OCI-LY7 (cell line): ENCODE measurements around the gene TMPRSS6. TPM values are rescaled to one million over a fixed set of nuclear protein-coding genes. Genes with fewer than 3 reads are reported as not detected.

ENCODE experiments used
- BruUV-seq: library from RNA; stranded (reverse); fragments of 400-500 nt; replicated peaks from 2 replicates; lab custom pipeline; 2021; lab: Mats Ljungman, UMichigan
- CTCF ChIA-PET: fragments of 300-600 bp; sonication (Branson Sonifier 250); formaldehyde crosslinking; loops from one replicate; lab custom pipeline; 2022; ENCODE audit warnings: antibody characterized with exemption; ENCODE audit not compliant: unreplicated experiment; lab: Charles Lee
- POLR2A ChIA-PET: fragments of 300-600 bp; sonication (Branson Sonifier 250); formaldehyde crosslinking; loops from one replicate; lab custom pipeline; 2022; ENCODE audit warnings: antibody characterized with exemption; lab: Charles Lee
- DNase-seq: peaks from one replicate; pipeline ENCODE4 v3.0.0-alpha.2; 2015; ENCODE audit warnings: low spot score
- H2AFZ ChIP-seq: fragments of 200-600 bp; sonication (generic), shearing (Covaris generic); 2 replicates; pipeline ENCODE4 v1.6.1; 2014; ENCODE audit warnings: mild to moderate bottlenecking, antibody characterized with exemption, low read length, moderate library complexity
- H3K27ac ChIP-seq: fragments of 200-600 bp; sonication (generic); 2 replicates; pipeline ENCODE4 v1.5.1; 2014; ENCODE audit warnings: mixed run types, low read depth, mild to moderate bottlenecking, moderate library complexity, low read length, inconsistent platforms; ENCODE audit not compliant: poor library complexity, severe bottlenecking
- H3K36me3 ChIP-seq: fragments of 200-600 bp; sonication (generic); 2 replicates; pipeline ENCODE4 v1.6.1; 2014; ENCODE audit warnings: mild to moderate bottlenecking, antibody characterized with exemption, low read length, moderate library complexity, mixed read lengths; ENCODE audit not compliant: insufficient read depth
- H3K4me1 ChIP-seq: fragments of 200-600 bp; sonication (generic); 2 replicates; pipeline ENCODE4 v1.5.1; 2014; ENCODE audit warnings: mild to moderate bottlenecking, low read length; ENCODE audit not compliant: insufficient read depth, poor library complexity, severe bottlenecking
- H3K4me2 ChIP-seq: fragments of 200-600 bp; sonication (generic); 2 replicates; pipeline ENCODE4 v1.6.1; 2014; ENCODE audit warnings: mild to moderate bottlenecking, low read length
- H3K4me3 ChIP-seq: fragments of 200-600 bp; sonication (generic); 2 replicates; pipeline ENCODE4 v1.5.1; 2014; ENCODE audit warnings: mild to moderate bottlenecking, low read depth, low read length; ENCODE audit not compliant: poor library complexity, severe bottlenecking
- H3K79me2 ChIP-seq: fragments of 200-600 bp; sonication (generic); 2 replicates; pipeline ENCODE4 v1.6.1; 2016; ENCODE audit warnings: low read depth, mild to moderate bottlenecking, low read length, moderate library complexity, mixed read lengths; ENCODE audit not compliant: insufficient read depth
- H3K9me2 ChIP-seq: fragments of 200-600 bp; sonication (generic); 2 replicates; pipeline ENCODE4 v1.6.1; 2016; ENCODE audit warnings: mild to moderate bottlenecking, low read length, mixed read lengths; ENCODE audit not compliant: insufficient read depth
- H3K9me3 ChIP-seq: fragments of 200-600 bp; sonication (generic); 2 replicates; pipeline ENCODE4 v1.6.1; 2014; ENCODE audit warnings: mild to moderate bottlenecking, mixed run types, low read length, mixed read lengths
- H4K20me1 ChIP-seq: fragments of 200-600 bp; sonication (generic); 2 replicates; pipeline ENCODE4 v1.6.1; 2014; ENCODE audit warnings: mild to moderate bottlenecking, antibody characterized with exemption, low read length, moderate library complexity, mixed read lengths; ENCODE audit not compliant: insufficient read depth
- EZH2phosphoT487 ChIP-seq: fragments of 200-600 bp; sonication (generic); IDR thresholded peaks from 2 replicates; pipeline ENCODE4 v1.6.1; 2018; ENCODE audit warnings: low read depth, borderline replicate concordance, mild to moderate bottlenecking, mixed run types, antibody characterized with exemption, low read length, moderate library complexity, mixed read lengths
- intact Hi-C: fragments of 100-400 bp; cut with micrococcal nuclease; formaldehyde crosslinking; loops from one replicate; pipeline ENCODE4 v1.10.0; 2022; ENCODE audit not compliant: unreplicated experiment
- total RNA-seq, 2 experiments: library from RNA; depleted of rRNA in 1 of 2; stranded (reverse); fragments of >200 nt in 1 of 2; shearing (Covaris generic) in 1 of 2; gene quantifications; 2 replicates each; pipeline ENCODE4 v1.2.3, GENCODE V29; 2014 to 2022
- TF ChIP-seq, protein P1 (sequence below): fragments of 200-600 bp; sonication (generic); conservative IDR thresholded peaks from 2 replicates; pipeline ENCODE4 v1.5.1; 2014; ENCODE audit warnings: mild to moderate bottlenecking, antibody characterized with exemption, low read length, moderate library complexity, mixed read lengths

TMPRSS6 gene
- total RNA-seq, 2 experiments from 2014 or later: not detected

GRCh38 chr22:37021710-37022482 is 87.6 kb downstream of the TMPRSS6 start:
- Histone ChIP-seq H3K9me2 (no peaks in the 10 kb centered on the region), H3K36me3 (no peaks in the 10 kb centered on the region), H3K9me3 (no peaks in the 10 kb centered on the region), H2AFZ (no peak overlapping the region), H3K4me3 (no peak overlapping the region), H3K4me1 (peaks cover 13% of the 10 kb centered on the region), H3K4me2 (0 out of 2 replicates have a peak overlapping the region, but pooled peaks have one; percentile 7), H3K27ac (no peak overlapping the region), H3K79me2 (peaks cover 6% of the 10 kb centered on the region; the same call in 1 of the 2 replicates), H4K20me1 (no peaks in the 10 kb centered on the region)
- CTCF ChIA-PET: interaction anchor here (0.6 kb wide), 2 partner anchors 177 to 246 kb away, joined by 3 read pairs; partner anchors contain the start of gene IFT27
- intact Hi-C loops: no loop called here
- DNase-seq: peak; percentile 80
- TF ChIP-seq, protein P1, sequence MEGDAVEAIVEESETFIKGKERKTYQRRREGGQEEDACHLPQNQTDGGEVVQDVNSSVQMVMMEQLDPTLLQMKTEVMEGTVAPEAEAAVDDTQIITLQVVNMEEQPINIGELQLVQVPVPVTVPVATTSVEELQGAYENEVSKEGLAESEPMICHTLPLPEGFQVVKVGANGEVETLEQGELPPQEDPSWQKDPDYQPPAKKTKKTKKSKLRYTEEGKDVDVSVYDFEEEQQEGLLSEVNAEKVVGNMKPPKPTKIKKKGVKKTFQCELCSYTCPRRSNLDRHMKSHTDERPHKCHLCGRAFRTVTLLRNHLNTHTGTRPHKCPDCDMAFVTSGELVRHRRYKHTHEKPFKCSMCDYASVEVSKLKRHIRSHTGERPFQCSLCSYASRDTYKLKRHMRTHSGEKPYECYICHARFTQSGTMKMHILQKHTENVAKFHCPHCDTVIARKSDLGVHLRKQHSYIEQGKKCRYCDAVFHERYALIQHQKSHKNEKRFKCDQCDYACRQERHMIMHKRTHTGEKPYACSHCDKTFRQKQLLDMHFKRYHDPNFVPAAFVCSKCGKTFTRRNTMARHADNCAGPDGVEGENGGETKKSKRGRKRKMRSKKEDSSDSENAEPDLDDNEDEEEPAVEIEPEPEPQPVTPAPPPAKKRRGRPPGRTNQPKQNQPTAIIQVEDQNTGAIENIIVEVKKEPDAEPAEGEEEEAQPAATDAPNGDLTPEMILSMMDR: peak; percentile 94
- no peak for TF ChIP-seq EZH2phosphoT487
- no TSS peak for BruUV-seq
- POLR2A ChIA-PET: interaction anchor here (0.5 kb wide), 2 partner anchors 17 to 538 kb away, joined by 3 to 4 read pairs; no protein-coding TSS in a partner anchor

GRCh38 chr22:37021041-37021440 is 88.5 kb downstream of the TMPRSS6 start:
- Histone ChIP-seq H3K27ac (no peak overlapping the region), H3K9me3 (no peaks in the 10 kb centered on the region), H3K4me3 (no peak overlapping the region), H4K20me1 (no peaks in the 10 kb centered on the region), H3K4me2 (peak overlapping the region; percentile 80; the same call in 1 of the 2 replicates), H3K79me2 (peaks cover 6% of the 10 kb centered on the region; the same call in 1 of the 2 replicates), H3K4me1 (peaks cover 13% of the 10 kb centered on the region), H2AFZ (no peak overlapping the region), H3K36me3 (no peaks in the 10 kb centered on the region), H3K9me2 (no peaks in the 10 kb centered on the region)
- no TSS peak for BruUV-seq
- TF ChIP-seq EZH2phosphoT487: no peak
- TF ChIP-seq, protein P1: no peak
- intact Hi-C loops: no loop called here
- POLR2A ChIA-PET: no interaction called here
- no peak for DNase-seq
- CTCF ChIA-PET: interaction anchor here (0.6 kb wide), 1 partner anchor 245 kb away, joined by 3 read pairs; the partner anchor contains the start of gene IFT27

DNA sequence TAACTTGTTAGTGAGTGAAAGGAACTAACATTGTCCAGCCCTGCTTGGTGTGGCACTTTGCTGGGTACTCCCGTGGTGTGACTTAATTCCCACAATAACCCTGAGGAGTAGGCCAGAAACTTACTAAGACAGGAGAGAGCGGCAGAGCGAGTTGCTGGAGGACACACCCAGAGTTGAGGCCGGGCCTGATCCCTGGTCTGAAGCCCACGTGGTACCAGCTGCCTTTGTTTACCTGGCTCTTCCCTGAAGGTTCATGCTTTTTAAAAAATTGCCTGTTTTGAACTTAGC is 89.4 kb downstream of the TMPRSS6 start:
- peak; percentile 36 for DNase-seq
- intact Hi-C loops: no loop called here
- no TSS peak for BruUV-seq
- no peaks in the 10 kb centered on the region for H3K9me3 ChIP-seq
- peaks cover 6% of the 10 kb centered on the region; the same call in 1 of the 2 replicates for H3K79me2 ChIP-seq
- peak overlapping the region; percentile 80 for H3K4me2 ChIP-seq
- H3K27ac ChIP-seq: peak overlapping the region; percentile 46
- POLR2A ChIA-PET: interaction anchor here (0.7 to 0.8 kb wide), 3 partner anchors 24 to 491 kb away, joined by 3 read pairs; partner anchors contain the start of gene EIF3D
- peak overlapping the region; percentile 96 for H2AFZ ChIP-seq
- H3K36me3 ChIP-seq: no peaks in the 10 kb centered on the region
- H4K20me1 ChIP-seq: no peaks in the 10 kb centered on the region
- H3K4me3 ChIP-seq: peak overlapping the region; percentile 90
- H3K9me2 ChIP-seq: no peaks in the 10 kb centered on the region
- CTCF ChIA-PET: no interaction called here
- no peak for TF ChIP-seq EZH2phosphoT487
- TF ChIP-seq, protein P1: no peak
- peaks cover 13% of the 10 kb centered on the region for H3K4me1 ChIP-seq
